ENCODE data around the gene TRIM36.

- TF ChIP-seq, protein P1, sequence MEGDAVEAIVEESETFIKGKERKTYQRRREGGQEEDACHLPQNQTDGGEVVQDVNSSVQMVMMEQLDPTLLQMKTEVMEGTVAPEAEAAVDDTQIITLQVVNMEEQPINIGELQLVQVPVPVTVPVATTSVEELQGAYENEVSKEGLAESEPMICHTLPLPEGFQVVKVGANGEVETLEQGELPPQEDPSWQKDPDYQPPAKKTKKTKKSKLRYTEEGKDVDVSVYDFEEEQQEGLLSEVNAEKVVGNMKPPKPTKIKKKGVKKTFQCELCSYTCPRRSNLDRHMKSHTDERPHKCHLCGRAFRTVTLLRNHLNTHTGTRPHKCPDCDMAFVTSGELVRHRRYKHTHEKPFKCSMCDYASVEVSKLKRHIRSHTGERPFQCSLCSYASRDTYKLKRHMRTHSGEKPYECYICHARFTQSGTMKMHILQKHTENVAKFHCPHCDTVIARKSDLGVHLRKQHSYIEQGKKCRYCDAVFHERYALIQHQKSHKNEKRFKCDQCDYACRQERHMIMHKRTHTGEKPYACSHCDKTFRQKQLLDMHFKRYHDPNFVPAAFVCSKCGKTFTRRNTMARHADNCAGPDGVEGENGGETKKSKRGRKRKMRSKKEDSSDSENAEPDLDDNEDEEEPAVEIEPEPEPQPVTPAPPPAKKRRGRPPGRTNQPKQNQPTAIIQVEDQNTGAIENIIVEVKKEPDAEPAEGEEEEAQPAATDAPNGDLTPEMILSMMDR (IDR thresholded peaks at IDR 0.05; ENCODE audit: poor library complexity, severe bottlenecking): no peak
- no peak for TF ChIP-seq EP300 (conservative IDR thresholded peaks at IDR 0.05; ENCODE audit: poor library complexity, severe bottlenecking)
Measured at GRCh38 chr5:115151208-115151805, 18.4 kb downstream of the TRIM36 start.
